Neural progenitor cell (in vitro differentiated cells): ENCODE measurements around the gene PACC1. TPM values are rescaled to one million over a fixed set of nuclear protein-coding genes. Genes with fewer than 3 reads are reported as not detected.
A peak's percentile ranks its signal among the peaks of the same experiment; 100 is the strongest.

Experiments
- DNase-seq: peaks from one replicate; pipeline ENCODE4 v3.0.0-alpha.2; 2016; ENCODE audit warnings: low spot score
- H2AFZ ChIP-seq: fragments of 200-600 bp; sonication (generic); replicated peaks from 2 replicates; pipeline ENCODE4 v1.6.1; 2016; ENCODE audit warnings: antibody characterized with exemption
- H3F3A ChIP-seq: fragments of 200-600 bp; sonication (generic); 2 replicates; pipeline ENCODE4 v1.6.1; 2016; ENCODE audit warnings: antibody characterized with exemption, low read depth
- H3K27ac ChIP-seq: fragments of 200-600 bp; sonication (generic); 2 replicates; pipeline ENCODE4 v1.5.1; 2016; ENCODE audit warnings: mild to moderate bottlenecking
- H3K27me3 ChIP-seq: fragments of 200-600 bp; sonication (generic); 2 replicates; pipeline ENCODE4 v1.6.1; 2016; ENCODE audit warnings: mild to moderate bottlenecking, moderate library complexity
- H3K36me3 ChIP-seq: fragments of 200-600 bp; sonication (generic); 2 replicates; pipeline ENCODE4 v1.5.1; 2016
- H3K4me1 ChIP-seq: fragments of 200-600 bp; sonication (generic); 2 replicates; pipeline ENCODE4 v1.6.1; 2016; ENCODE audit warnings: mixed run types
- H3K4me2 ChIP-seq: fragments of 200-600 bp; sonication (generic); 2 replicates; pipeline ENCODE4 v1.6.1; 2016
- H3K4me3 ChIP-seq: fragments of 200-600 bp; sonication (generic); 2 replicates; pipeline ENCODE4 v1.5.1; 2016
- H3K79me2 ChIP-seq: fragments of 200-600 bp; sonication (generic); 2 replicates; pipeline ENCODE4 v1.6.1; 2016; ENCODE audit warnings: low read depth
- H3K9ac ChIP-seq: fragments of 200-600 bp; sonication (generic); 2 replicates; pipeline ENCODE4 v1.6.1; 2016
- H3K9me3 ChIP-seq: fragments of 200-600 bp; sonication (generic); 2 replicates; pipeline ENCODE4 v1.5.1; 2016; ENCODE audit warnings: low read depth
- H4K20me1 ChIP-seq: fragments of 200-600 bp; sonication (generic); 2 replicates; pipeline ENCODE4 v1.6.1; 2016; ENCODE audit warnings: low read depth
- H3K27ac Mint-ChIP-seq: 3 replicates; pipeline ENCODE4 v1.8.0; 2021; ENCODE audit warnings: mixed read lengths
- H3K27me3 Mint-ChIP-seq: 2 replicates; pipeline ENCODE4 v1.8.0; 2022; ENCODE audit warnings: low read depth, mild to moderate bottlenecking, inconsistent platforms, moderate library complexity, mixed read lengths; ENCODE audit not compliant: insufficient read depth
- H3K36me3 Mint-ChIP-seq: 3 replicates; pipeline ENCODE4 v1.8.0; 2021; ENCODE audit warnings: mixed read lengths
- H3K4me1 Mint-ChIP-seq: 3 replicates; pipeline ENCODE4 v1.8.0; 2021; ENCODE audit warnings: mixed read lengths
- H3K4me3 Mint-ChIP-seq: 3 replicates; pipeline ENCODE4 v1.8.0; 2021; ENCODE audit warnings: mild to moderate bottlenecking, moderate library complexity, mixed read lengths
- H3K9me3 Mint-ChIP-seq: 3 replicates; pipeline ENCODE4 v1.8.0; 2020; ENCODE audit warnings: mixed read lengths
- CTCF ChIP-seq: fragments of 200-600 bp; sonication (generic); IDR thresholded peaks from 2 replicates; pipeline ENCODE4 v1.5.1; 2017; ENCODE audit warnings: antibody characterized with exemption, mild to moderate bottlenecking
- EZH2 ChIP-seq: fragments of 200-600 bp; sonication (generic); IDR thresholded peaks from 2 replicates; pipeline ENCODE4 v1.6.1; 2017; ENCODE audit warnings: antibody characterized with exemption, mild to moderate bottlenecking, moderate library complexity
- EZH2phosphoT487 ChIP-seq: fragments of 200-600 bp; sonication (generic); IDR thresholded peaks from 2 replicates; pipeline ENCODE4 v1.6.1; 2017; ENCODE audit warnings: antibody characterized with exemption
- total RNA-seq: library from RNA; depleted of rRNA; stranded (reverse); fragments of >200 nt; gene quantifications from 2 replicates; pipeline ENCODE4 v1.2.3, GENCODE V29; 2015; ENCODE audit warnings: low replicate concordance

The PACC1 gene
- total RNA-seq, 1 donor from 2014 or later: 21.1 TPM

GRCh38 chr1:212431644-212432043 lies 17.0 kb upstream of the PACC1 start:
- no peaks in the 10 kb centered on the region for H3K79me2 ChIP-seq
- H3K4me3 ChIP-seq: no peak overlapping the region
- no peak overlapping the region for H3K4me2 ChIP-seq
- Mint-ChIP-seq H3K4me3 (peak overlapping the region; percentile 81), H3K4me1 (peaks cover 24% of the 10 kb centered on the region), H3K27ac (no peak overlapping the region), H3K27me3 (peaks cover 3% of the 10 kb centered on the region), H3K9me3 (no peaks in the 10 kb centered on the region), H3K36me3 (no peaks in the 10 kb centered on the region)
- peaks cover 4% of the 10 kb centered on the region for H4K20me1 ChIP-seq
- no peaks in the 10 kb centered on the region for H3K9me3 ChIP-seq
- H3F3A ChIP-seq: peaks cover 9% of the 10 kb centered on the region
- no peaks in the 10 kb centered on the region for H3K36me3 ChIP-seq
- no peak overlapping the region for H3K9ac ChIP-seq
- TF ChIP-seq EZH2phosphoT487 (no peak), EZH2 (no peak), CTCF (no peak)
- H3K27ac ChIP-seq: no peak overlapping the region
- no peak overlapping the region for H2AFZ ChIP-seq
- peaks cover 3% of the 10 kb centered on the region for H3K4me1 ChIP-seq
- DNase-seq: no peak
- peaks cover 35% of the 10 kb centered on the region for H3K27me3 ChIP-seq

GRCh38 chr1:212430955-212431394 lies 16.3 kb upstream of the PACC1 start:
- no peak overlapping the region for H3K4me3 Mint-ChIP-seq

GRCh38 chr1:212430416-212430815 lies 15.7 kb upstream of the PACC1 start:
- DNase-seq: no peak
- Mint-ChIP-seq H3K4me1 (peaks cover 24% of the 10 kb centered on the region), H3K9me3 (no peaks in the 10 kb centered on the region), H3K36me3 (no peaks in the 10 kb centered on the region), H3K27me3 (peaks cover 3% of the 10 kb centered on the region), H3K4me3 (no peak overlapping the region), H3K27ac (no peak overlapping the region)
- Histone ChIP-seq H3K79me2 (no peaks in the 10 kb centered on the region), H2AFZ (no peak overlapping the region), H3K4me2 (no peak overlapping the region), H3K9ac (no peak overlapping the region), H3K4me1 (peaks cover 5% of the 10 kb centered on the region), H4K20me1 (peaks cover 5% of the 10 kb centered on the region), H3F3A (peaks cover 9% of the 10 kb centered on the region), H3K4me3 (no peak overlapping the region), H3K9me3 (no peaks in the 10 kb centered on the region), H3K27ac (no peak overlapping the region), H3K27me3 (peaks cover 35% of the 10 kb centered on the region), H3K36me3 (no peaks in the 10 kb centered on the region)
- TF ChIP-seq EZH2: no peak
- TF ChIP-seq CTCF: no peak
- TF ChIP-seq EZH2phosphoT487: no peak

More at GRCh38 chr1:212430955-212431394, 16.3 kb upstream of the PACC1 start:
- peaks cover 3% of the 10 kb centered on the region for H3K27me3 Mint-ChIP-seq
- Histone ChIP-seq H3K4me3 (no peak overlapping the region), H3K9ac (no peak overlapping the region), H3K9me3 (no peaks in the 10 kb centered on the region), H3K4me1 (peaks cover 3% of the 10 kb centered on the region), H3K36me3 (no peaks in the 10 kb centered on the region), H3F3A (peaks cover 9% of the 10 kb centered on the region), H3K79me2 (no peaks in the 10 kb centered on the region), H3K27ac (no peak overlapping the region), H3K4me2 (no peak overlapping the region), H2AFZ (no peak overlapping the region), H4K20me1 (peaks cover 4% of the 10 kb centered on the region), H3K27me3 (peaks cover 35% of the 10 kb centered on the region)
- DNase-seq: no peak
- H3K27ac Mint-ChIP-seq: no peak overlapping the region
- peaks cover 24% of the 10 kb centered on the region for H3K4me1 Mint-ChIP-seq
- H3K36me3 Mint-ChIP-seq: no peaks in the 10 kb centered on the region
- H3K9me3 Mint-ChIP-seq: no peaks in the 10 kb centered on the region
- TF ChIP-seq EZH2phosphoT487 (no peak), CTCF (no peak), EZH2 (no peak)
